Measurements from ENCODE around the gene RPLP2.

RPLP2 gene

DNA sequence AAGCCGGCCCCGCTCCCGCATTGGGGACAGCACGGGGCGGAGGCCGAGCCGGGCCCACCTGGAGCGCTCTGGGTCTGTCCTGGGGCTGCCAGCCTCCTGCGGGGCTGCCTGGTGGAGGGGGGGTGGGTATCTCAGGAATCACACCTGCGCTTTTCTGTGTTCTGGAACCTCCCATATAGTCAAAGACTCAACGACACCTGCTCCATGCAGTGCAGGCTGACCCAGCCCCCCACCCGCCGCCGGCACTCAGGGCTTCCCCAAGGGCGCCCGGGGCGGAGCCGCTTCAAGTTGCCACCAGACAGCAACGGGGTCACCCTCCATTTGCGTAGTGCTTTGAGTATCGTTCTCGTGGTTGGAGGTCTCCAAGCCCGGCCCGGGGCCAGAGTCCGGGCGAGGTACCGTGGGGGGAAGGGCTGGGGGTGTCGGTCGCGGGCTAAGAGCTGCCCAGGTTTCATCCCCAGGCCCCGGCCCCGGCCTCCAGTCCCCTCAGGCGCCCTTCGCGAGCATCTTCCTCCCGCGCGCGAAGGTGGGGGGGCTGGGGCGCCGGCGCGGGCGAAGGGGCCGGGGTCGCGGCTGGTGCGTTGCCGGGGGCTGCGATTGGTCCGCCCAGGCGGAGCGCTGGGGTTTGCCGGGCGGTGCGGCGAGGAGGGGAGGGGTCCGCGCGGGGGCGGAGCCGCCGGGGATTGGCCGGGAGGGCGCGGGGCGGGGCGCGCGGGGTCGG lies 39.5 kb downstream of the RPLP2 start:
- no peak for DNase-seq (ENCODE audit: low read depth in 2 of 2)
- TF ChIP-seq CTCF (IDR thresholded peaks at IDR 0.05; ENCODE audit: low read depth, low read length): no peak
- peak overlapping the region in 1 of 2 donors; percentile 41 for H3K4me3 ChIP-seq (replicated peaks in 1 of 2; ENCODE audit: low read depth in 2 of 2, low read length in 2 of 2)

GRCh38 chr11:849951-850774 lies 40.4 kb downstream of the RPLP2 start:
- DNase-seq (ENCODE audit: low read depth in 2 of 2): no peak
- TF ChIP-seq CTCF (IDR thresholded peaks at IDR 0.05; ENCODE audit: low read depth, low read length): no peak
- peak overlapping the region in 1 of 2 donors; percentile 47 for H3K4me3 ChIP-seq (replicated peaks in 1 of 2; ENCODE audit: low read depth in 2 of 2, low read length in 2 of 2)

GRCh38 chr11:850775-851763 lies 41.3 kb downstream of the RPLP2 start:
- peak overlapping the region in 1 of 2 donors; percentile 47 for H3K4me3 ChIP-seq (replicated peaks in 1 of 2; ENCODE audit: low read depth in 2 of 2, low read length in 2 of 2)
- DNase-seq (ENCODE audit: low read depth in 2 of 2): no peak
- no peak for TF ChIP-seq CTCF (IDR thresholded peaks at IDR 0.05; ENCODE audit: low read depth, low read length)

GRCh38 chr11:852762-853161 lies 43.0 kb downstream of the RPLP2 start:
- no peak overlapping the region for H3K4me3 ChIP-seq (replicated peaks in 1 of 2; ENCODE audit: low read depth in 2 of 2, low read length in 2 of 2)
- no peak for DNase-seq (ENCODE audit: low read depth in 2 of 2)
- no peak for TF ChIP-seq CTCF (IDR thresholded peaks at IDR 0.05; ENCODE audit: low read depth, low read length)

- no peak overlapping the region for H3K4me3 ChIP-seq (replicated peaks in 1 of 2; ENCODE audit: low read depth in 2 of 2, low read length in 2 of 2)
- TF ChIP-seq CTCF (IDR thresholded peaks at IDR 0.05; ENCODE audit: low read depth, low read length): no peak
- no peak for DNase-seq (ENCODE audit: low read depth in 2 of 2)
Measured at GRCh38 chr11:853682-854448, 44.1 kb downstream of the RPLP2 start.

All from cardiac fibroblast (primary cell).